Measurements from ENCODE around the gene CDC23.
"Not testable (repeated sequence)": the region's sequence is repeated elsewhere in the genome, so short reads cannot be mapped to it uniquely, and the experiment has no call there.

The CDC23 gene

DNA sequence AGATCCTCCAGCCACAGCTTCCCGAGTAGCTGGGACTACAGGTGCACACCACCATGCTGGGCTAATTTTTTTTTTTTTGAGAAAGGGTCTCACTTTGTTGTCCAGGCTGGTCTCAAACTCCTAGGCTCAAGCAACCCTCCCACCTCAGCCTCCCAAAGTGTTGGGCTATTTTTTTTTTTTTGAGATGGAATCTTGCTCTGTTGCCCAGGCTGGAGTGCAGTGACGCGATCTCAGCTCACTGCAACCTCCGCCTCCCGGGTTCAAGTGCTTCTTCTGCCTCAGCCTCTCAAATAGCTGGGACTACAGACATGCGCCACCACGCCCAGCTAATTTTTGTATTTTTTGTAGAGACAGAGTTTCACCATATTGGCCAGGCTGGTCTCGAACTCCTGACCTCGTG is 57.1 kb downstream of the CDC23 start:
- H2AFZ ChIP-seq (ENCODE audit: low read length); H4K8ac ChIP-seq (ENCODE audit: low read depth, low read length); H3K23ac ChIP-seq (ENCODE audit: low read depth, low read length, poor library complexity); H2BK12ac ChIP-seq (ENCODE audit: low read length); H4K91ac ChIP-seq (ENCODE audit: low read depth, low read length, poor library complexity); H3K79me1 ChIP-seq (ENCODE audit: low read depth, low read length); H3K27ac ChIP-seq (replicated peaks; ENCODE audit: low read length); H3K14ac ChIP-seq (ENCODE audit: low read length); H3K9ac ChIP-seq (ENCODE audit: low read depth, low read length, poor library complexity); H3K4ac ChIP-seq (ENCODE audit: low read length); H2AK5ac ChIP-seq (ENCODE audit: low read depth, low read length); H2BK15ac ChIP-seq (ENCODE audit: low read length); H3K4me1 ChIP-seq (ENCODE audit: control insufficient read depth in 2 of 2, insufficient read depth in 1 of 2, low read depth in 1 of 2, low read length in 2 of 2); H2BK5ac ChIP-seq (ENCODE audit: low read length); DNase-seq (ENCODE audit: low spot score); H3K4me3 ChIP-seq (ENCODE audit: low read length in 2 of 2); H3K27me3 ChIP-seq (ENCODE audit: control insufficient read depth in 3 of 3, insufficient read depth in 3 of 3, low read depth in 1 of 3, low read length in 3 of 3); H3K9me3 ChIP-seq (replicated peaks in 1 of 2; ENCODE audit: control insufficient read depth in 2 of 2, insufficient read depth in 1 of 2, low read depth in 1 of 2, low read length in 2 of 2); H3K18ac ChIP-seq (ENCODE audit: low read length); H2BK120ac ChIP-seq (ENCODE audit: low read depth, low read length); H3K4me2 ChIP-seq (ENCODE audit: insufficient read depth, low read length, poor library complexity, severe bottlenecking): not testable (repeated sequence)
- peaks cover 27 to 50% of the 10 kb centered on the region in 2 donors for H3K36me3 ChIP-seq (replicated peaks in 1 of 2; ENCODE audit: control insufficient read depth in 2 of 2, insufficient read depth in 2 of 2, low read length in 2 of 2)
- WGBS, 2 donors (ENCODE audit: extremely low coverage in 2 of 2, insufficient read length in 2 of 2, insufficient replicate concordance in 1 of 2), result no CpG with 5 or more reads among the region's 9 CpGs

DNA sequence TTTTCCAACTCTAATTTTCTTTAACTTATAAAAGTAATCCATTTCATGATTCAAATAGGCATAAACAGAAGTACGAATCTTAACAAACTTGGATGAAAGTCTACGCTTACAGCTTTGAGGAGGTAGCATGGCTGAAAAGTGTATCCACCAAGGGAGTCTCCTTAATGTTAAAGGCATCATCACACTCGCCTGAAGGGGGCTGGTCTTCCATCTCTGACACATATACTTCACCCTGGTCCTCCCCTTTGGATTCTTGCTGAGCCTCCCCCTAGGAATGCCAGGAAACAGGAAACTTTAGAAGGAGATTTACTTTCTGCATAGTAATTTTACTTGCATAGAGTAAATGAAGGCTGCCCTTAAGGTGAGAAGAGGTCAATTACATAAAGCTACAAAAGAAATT is 63.6 kb downstream of the CDC23 start:
- no CpG with 5 or more reads among the region's 3 CpGs for WGBS, 2 donors (ENCODE audit: extremely low coverage in 2 of 2, insufficient read length in 2 of 2, insufficient replicate concordance in 1 of 2)

DNA sequence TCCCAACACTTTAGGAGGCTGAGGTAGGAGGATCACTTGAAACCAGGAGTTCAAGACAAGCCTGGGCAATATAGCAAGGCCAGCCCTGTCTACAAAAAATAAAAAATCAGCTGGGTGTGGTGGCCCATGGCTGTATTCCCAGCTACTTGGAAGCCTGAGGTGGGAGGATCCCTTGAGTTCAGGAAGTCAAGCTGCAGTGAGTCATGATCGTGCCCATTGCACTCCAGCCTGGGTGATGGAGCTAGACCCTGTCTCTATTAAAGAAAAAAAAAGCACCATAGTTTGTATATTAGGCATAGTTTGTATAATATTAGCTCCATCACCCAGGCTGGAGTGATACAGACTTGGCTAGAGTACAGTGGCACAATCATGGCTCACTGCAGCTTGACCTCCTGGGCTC is 64.3 kb downstream of the CDC23 start:
- H3K9me3 ChIP-seq (replicated peaks in 1 of 2; ENCODE audit: control insufficient read depth in 2 of 2, insufficient read depth in 1 of 2, low read depth in 1 of 2, low read length in 2 of 2), result no peaks in the 10 kb centered on the region
- no peak overlapping the region for H3K27ac ChIP-seq (replicated peaks; ENCODE audit: low read length)
- no peak overlapping the region for H2BK15ac ChIP-seq (ENCODE audit: low read length)
- H3K4ac ChIP-seq (ENCODE audit: low read length), result no peak overlapping the region
- no peaks in the 10 kb centered on the region for H3K4me1 ChIP-seq (ENCODE audit: control insufficient read depth in 2 of 2, insufficient read depth in 1 of 2, low read depth in 1 of 2, low read length in 2 of 2)
- no peak overlapping the region for H3K4me2 ChIP-seq (ENCODE audit: insufficient read depth, low read length, poor library complexity, severe bottlenecking)
- H2AK5ac ChIP-seq (ENCODE audit: low read depth, low read length), result no peak overlapping the region
- no peak overlapping the region for H4K8ac ChIP-seq (ENCODE audit: low read depth, low read length)
- no peak overlapping the region for H3K23ac ChIP-seq (ENCODE audit: low read depth, low read length, poor library complexity)
- H3K4me3 ChIP-seq (ENCODE audit: low read length in 2 of 2), result no peak overlapping the region
- no peak for DNase-seq (ENCODE audit: low spot score)
- no CpG with 5 or more reads among the region's 1 CpG for WGBS, 2 donors (ENCODE audit: extremely low coverage in 2 of 2, insufficient read length in 2 of 2, insufficient replicate concordance in 1 of 2)
- H4K91ac ChIP-seq (ENCODE audit: low read depth, low read length, poor library complexity), result no peak overlapping the region
- H2AFZ ChIP-seq (ENCODE audit: low read length), result no peak overlapping the region
- no peaks in the 10 kb centered on the region for H3K27me3 ChIP-seq (ENCODE audit: control insufficient read depth in 3 of 3, insufficient read depth in 3 of 3, low read depth in 1 of 3, low read length in 3 of 3)
- H2BK12ac ChIP-seq (ENCODE audit: low read length), result no peak overlapping the region
- no peak overlapping the region for H2BK120ac ChIP-seq (ENCODE audit: low read depth, low read length)
- no peak overlapping the region for H3K18ac ChIP-seq (ENCODE audit: low read length)
- H3K14ac ChIP-seq (ENCODE audit: low read length), result no peak overlapping the region
- H2BK5ac ChIP-seq (ENCODE audit: low read length), result no peak overlapping the region
- no peaks in the 10 kb centered on the region for H3K79me1 ChIP-seq (ENCODE audit: low read depth, low read length)
- H3K36me3 ChIP-seq (replicated peaks in 1 of 2; ENCODE audit: control insufficient read depth in 2 of 2, insufficient read depth in 2 of 2, low read length in 2 of 2), result no peaks in the 10 kb centered on the region
- H3K9ac ChIP-seq (ENCODE audit: low read depth, low read length, poor library complexity), result no peak overlapping the region

More for the DNA sequence above, 63.6 kb downstream of the CDC23 start:
- no peak overlapping the region for H2BK12ac ChIP-seq (ENCODE audit: low read length)
- H2BK120ac ChIP-seq (ENCODE audit: low read depth, low read length), result no peak overlapping the region
- no peak overlapping the region for H4K8ac ChIP-seq (ENCODE audit: low read depth, low read length)
- H2BK5ac ChIP-seq (ENCODE audit: low read length), result no peak overlapping the region
- H3K36me3 ChIP-seq (replicated peaks in 1 of 2; ENCODE audit: control insufficient read depth in 2 of 2, insufficient read depth in 2 of 2, low read length in 2 of 2), result no peaks in the 10 kb centered on the region
- no peak overlapping the region for H3K14ac ChIP-seq (ENCODE audit: low read length)
- H3K27ac ChIP-seq (replicated peaks; ENCODE audit: low read length), result no peak overlapping the region
- H3K79me1 ChIP-seq (ENCODE audit: low read depth, low read length), result no peaks in the 10 kb centered on the region
- no peak overlapping the region for H3K4me3 ChIP-seq (ENCODE audit: low read length in 2 of 2)
- no peak overlapping the region for H2AFZ ChIP-seq (ENCODE audit: low read length)
- H3K9me3 ChIP-seq (replicated peaks in 1 of 2; ENCODE audit: control insufficient read depth in 2 of 2, insufficient read depth in 1 of 2, low read depth in 1 of 2, low read length in 2 of 2), result no peaks in the 10 kb centered on the region
- H3K4me1 ChIP-seq (ENCODE audit: control insufficient read depth in 2 of 2, insufficient read depth in 1 of 2, low read depth in 1 of 2, low read length in 2 of 2), result no peaks in the 10 kb centered on the region
- no peak overlapping the region for H3K4ac ChIP-seq (ENCODE audit: low read length)
- no peak overlapping the region for H3K23ac ChIP-seq (ENCODE audit: low read depth, low read length, poor library complexity)
- H3K27me3 ChIP-seq (ENCODE audit: control insufficient read depth in 3 of 3, insufficient read depth in 3 of 3, low read depth in 1 of 3, low read length in 3 of 3), result no peaks in the 10 kb centered on the region
- H3K4me2 ChIP-seq (ENCODE audit: insufficient read depth, low read length, poor library complexity, severe bottlenecking), result no peak overlapping the region
- H3K18ac ChIP-seq (ENCODE audit: low read length), result no peak overlapping the region
- no peak overlapping the region for H2BK15ac ChIP-seq (ENCODE audit: low read length)
- no peak overlapping the region for H2AK5ac ChIP-seq (ENCODE audit: low read depth, low read length)
- H4K91ac ChIP-seq (ENCODE audit: low read depth, low read length, poor library complexity), result no peak overlapping the region
- DNase-seq (ENCODE audit: low spot score), result no peak
- H3K9ac ChIP-seq (ENCODE audit: low read depth, low read length, poor library complexity), result no peak overlapping the region

DNA sequence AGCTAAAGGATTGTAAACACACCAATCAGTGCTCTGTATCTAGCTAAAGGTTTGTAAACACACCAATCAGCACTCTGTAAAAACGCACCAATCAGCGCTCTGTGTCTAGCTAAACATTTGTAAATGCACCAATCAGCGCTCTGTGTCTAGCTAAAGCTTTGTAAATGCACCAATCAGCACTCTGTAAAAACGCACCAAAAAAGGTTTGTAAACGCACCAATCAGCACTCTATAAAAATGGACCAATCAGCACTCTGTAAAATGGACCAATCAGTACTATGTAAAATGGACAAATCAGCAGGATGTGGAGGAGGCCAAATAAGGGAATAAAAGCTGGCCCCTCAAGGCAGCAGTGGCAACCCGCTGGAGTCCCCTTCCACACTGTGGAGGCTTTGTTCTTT is 69.5 kb downstream of the CDC23 start:
- not testable (repeated sequence) for H2BK12ac ChIP-seq (ENCODE audit: low read length); H3K27me3 ChIP-seq (ENCODE audit: control insufficient read depth in 3 of 3, insufficient read depth in 3 of 3, low read depth in 1 of 3, low read length in 3 of 3); H3K9me3 ChIP-seq (replicated peaks in 1 of 2; ENCODE audit: control insufficient read depth in 2 of 2, insufficient read depth in 1 of 2, low read depth in 1 of 2, low read length in 2 of 2); H3K4ac ChIP-seq (ENCODE audit: low read length); H3K79me1 ChIP-seq (ENCODE audit: low read depth, low read length); H3K36me3 ChIP-seq (replicated peaks in 1 of 2; ENCODE audit: control insufficient read depth in 2 of 2, insufficient read depth in 2 of 2, low read length in 2 of 2); H3K14ac ChIP-seq (ENCODE audit: low read length); H3K4me1 ChIP-seq (ENCODE audit: control insufficient read depth in 2 of 2, insufficient read depth in 1 of 2, low read depth in 1 of 2, low read length in 2 of 2); H3K4me3 ChIP-seq (ENCODE audit: low read length in 2 of 2); H3K4me2 ChIP-seq (ENCODE audit: insufficient read depth, low read length, poor library complexity, severe bottlenecking); H2BK120ac ChIP-seq (ENCODE audit: low read depth, low read length); H3K27ac ChIP-seq (replicated peaks; ENCODE audit: low read length); H3K9ac ChIP-seq (ENCODE audit: low read depth, low read length, poor library complexity); DNase-seq (ENCODE audit: low spot score); H2BK15ac ChIP-seq (ENCODE audit: low read length); H2AK5ac ChIP-seq (ENCODE audit: low read depth, low read length); H4K91ac ChIP-seq (ENCODE audit: low read depth, low read length, poor library complexity); H3K18ac ChIP-seq (ENCODE audit: low read length); H2BK5ac ChIP-seq (ENCODE audit: low read length); H3K23ac ChIP-seq (ENCODE audit: low read depth, low read length, poor library complexity); H4K8ac ChIP-seq (ENCODE audit: low read depth, low read length)
- no CpG with 5 or more reads among the region's 6 CpGs for WGBS, 2 donors (ENCODE audit: extremely low coverage in 2 of 2, insufficient read length in 2 of 2, insufficient replicate concordance in 1 of 2)
- H2AFZ ChIP-seq (ENCODE audit: low read length), result peak overlapping the region; percentile 37
